ENCODE results near the gene GABBR1.

GRCh38 chr6:29649701-29650673, 17.0 kb upstream of the GABBR1 start:
- peak; percentile 75 for TF ChIP-seq POLR2AphosphoS5 (IDR thresholded peaks at IDR 0.05; ENCODE audit: low read depth, low read length)
- peak; percentile 81; the same call in 1 of the 2 replicates for TF ChIP-seq POLR2A (IDR thresholded peaks at IDR 0.05; ENCODE audit: low read depth, low read length)

All from GM12892 (cell line).